Esophagus squamous epithelium (tissue), 4 donors: ENCODE measurements around the gene IL17RD.

ENCODE experiments used
- POLR2A ChIP-seq, 4 donors: fragments of 450-650 bp; IDR thresholded peaks; one replicate each; pipeline ENCODE4 v1.6.1; 2017; ENCODE audit warnings: antibody characterized with exemption in 4 of 4, mild to moderate bottlenecking in 4 of 4, moderate library complexity in 3 of 4
- TF ChIP-seq, protein P1 (sequence below), 6 experiments: fragments of 450-650 bp in 4 of 6; fragments of 200-600 bp in 2 of 6; sonication (generic) in 2 of 6; IDR thresholded peaks; one replicate each; pipeline ENCODE4 v1.5.1; 2016 to 2019; ENCODE audit warnings: antibody characterized with exemption in 6 of 6, mild to moderate bottlenecking in 4 of 6, moderate library complexity in 4 of 6

DNA sequence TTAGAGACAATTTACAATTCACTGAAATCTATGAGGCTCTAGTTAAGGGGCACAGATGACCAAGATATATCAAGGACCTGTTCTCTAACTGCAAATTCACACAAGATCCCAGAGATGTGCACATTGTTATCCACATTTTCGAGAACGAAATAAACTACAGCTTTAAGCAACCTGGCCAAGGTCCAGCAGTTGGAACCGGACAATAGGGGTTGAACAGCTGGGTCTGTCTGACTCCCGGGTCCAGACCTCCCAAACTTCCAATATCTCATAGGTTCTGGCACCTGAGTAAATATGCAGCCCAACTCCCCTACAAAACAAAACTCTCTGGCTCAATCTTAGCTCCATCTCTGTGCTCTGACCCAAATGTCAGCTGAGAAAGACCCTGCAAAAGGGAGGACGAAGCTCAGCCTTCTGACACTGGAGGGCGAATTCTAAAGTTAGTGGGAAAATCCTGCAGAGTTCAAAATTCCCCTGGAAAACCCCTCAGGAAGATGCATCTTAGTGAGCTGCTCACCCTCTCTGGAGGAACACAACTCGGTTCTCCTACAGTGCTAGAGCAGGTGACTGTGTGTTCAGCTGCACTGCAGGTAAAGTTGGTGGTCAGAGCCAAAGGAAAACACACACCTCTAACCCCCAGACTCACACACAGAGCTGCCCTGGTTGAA, 118.9 kb downstream of the IL17RD start:
- TF ChIP-seq, protein P1, sequence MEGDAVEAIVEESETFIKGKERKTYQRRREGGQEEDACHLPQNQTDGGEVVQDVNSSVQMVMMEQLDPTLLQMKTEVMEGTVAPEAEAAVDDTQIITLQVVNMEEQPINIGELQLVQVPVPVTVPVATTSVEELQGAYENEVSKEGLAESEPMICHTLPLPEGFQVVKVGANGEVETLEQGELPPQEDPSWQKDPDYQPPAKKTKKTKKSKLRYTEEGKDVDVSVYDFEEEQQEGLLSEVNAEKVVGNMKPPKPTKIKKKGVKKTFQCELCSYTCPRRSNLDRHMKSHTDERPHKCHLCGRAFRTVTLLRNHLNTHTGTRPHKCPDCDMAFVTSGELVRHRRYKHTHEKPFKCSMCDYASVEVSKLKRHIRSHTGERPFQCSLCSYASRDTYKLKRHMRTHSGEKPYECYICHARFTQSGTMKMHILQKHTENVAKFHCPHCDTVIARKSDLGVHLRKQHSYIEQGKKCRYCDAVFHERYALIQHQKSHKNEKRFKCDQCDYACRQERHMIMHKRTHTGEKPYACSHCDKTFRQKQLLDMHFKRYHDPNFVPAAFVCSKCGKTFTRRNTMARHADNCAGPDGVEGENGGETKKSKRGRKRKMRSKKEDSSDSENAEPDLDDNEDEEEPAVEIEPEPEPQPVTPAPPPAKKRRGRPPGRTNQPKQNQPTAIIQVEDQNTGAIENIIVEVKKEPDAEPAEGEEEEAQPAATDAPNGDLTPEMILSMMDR (IDR thresholded peaks at IDR 0.05), result no peak
- TF ChIP-seq POLR2A (IDR thresholded peaks at IDR 0.05), result no peak
